ENCODE measurements around the gene DNAH17.

The DNAH17 gene

GRCh38 chr17:78599419-78599818 lies 22.2 kb upstream of the DNAH17 start:
- H2AFZ ChIP-seq (ENCODE audit: low read depth, low read length) = no peak overlapping the region
- H3K4me1 ChIP-seq (ENCODE audit: insufficient read depth, low read length) = no peaks in the 10 kb centered on the region
- H3K9me3 ChIP-seq (ENCODE audit: low read length) = no peaks in the 10 kb centered on the region
- H3K4me3 ChIP-seq (ENCODE audit: low read length) = no peak overlapping the region
- peaks cover 4% of the 10 kb centered on the region for H3K27me3 ChIP-seq (ENCODE audit: insufficient read depth, low read length)
- H3K36me3 ChIP-seq (ENCODE audit: insufficient read depth, low read length) = no peaks in the 10 kb centered on the region

- no peaks in the 10 kb centered on the region for H3K4me1 ChIP-seq (ENCODE audit: insufficient read depth, low read length)
- no peak overlapping the region for H3K4me3 ChIP-seq (ENCODE audit: low read length)
- no peaks in the 10 kb centered on the region for H3K36me3 ChIP-seq (ENCODE audit: insufficient read depth, low read length)
- H2AFZ ChIP-seq (ENCODE audit: low read depth, low read length) = no peak overlapping the region
- H3K27me3 ChIP-seq (ENCODE audit: insufficient read depth, low read length) = peaks cover 4% of the 10 kb centered on the region
- no peaks in the 10 kb centered on the region for H3K9me3 ChIP-seq (ENCODE audit: low read length)
Observed at GRCh38 chr17:78598013-78598471, 20.8 kb upstream of the DNAH17 start.

- H3K36me3 ChIP-seq (ENCODE audit: insufficient read depth, low read length) = no peaks in the 10 kb centered on the region
- H2AFZ ChIP-seq (ENCODE audit: low read depth, low read length) = no peak overlapping the region
- peaks cover 4% of the 10 kb centered on the region for H3K27me3 ChIP-seq (ENCODE audit: insufficient read depth, low read length)
- H3K4me3 ChIP-seq (ENCODE audit: low read length) = no peak overlapping the region
- peaks cover 3% of the 10 kb centered on the region for H3K4me1 ChIP-seq (ENCODE audit: insufficient read depth, low read length)
- no peaks in the 10 kb centered on the region for H3K9me3 ChIP-seq (ENCODE audit: low read length)
Observed at GRCh38 chr17:78596871-78597764, 19.9 kb upstream of the DNAH17 start.

DNA sequence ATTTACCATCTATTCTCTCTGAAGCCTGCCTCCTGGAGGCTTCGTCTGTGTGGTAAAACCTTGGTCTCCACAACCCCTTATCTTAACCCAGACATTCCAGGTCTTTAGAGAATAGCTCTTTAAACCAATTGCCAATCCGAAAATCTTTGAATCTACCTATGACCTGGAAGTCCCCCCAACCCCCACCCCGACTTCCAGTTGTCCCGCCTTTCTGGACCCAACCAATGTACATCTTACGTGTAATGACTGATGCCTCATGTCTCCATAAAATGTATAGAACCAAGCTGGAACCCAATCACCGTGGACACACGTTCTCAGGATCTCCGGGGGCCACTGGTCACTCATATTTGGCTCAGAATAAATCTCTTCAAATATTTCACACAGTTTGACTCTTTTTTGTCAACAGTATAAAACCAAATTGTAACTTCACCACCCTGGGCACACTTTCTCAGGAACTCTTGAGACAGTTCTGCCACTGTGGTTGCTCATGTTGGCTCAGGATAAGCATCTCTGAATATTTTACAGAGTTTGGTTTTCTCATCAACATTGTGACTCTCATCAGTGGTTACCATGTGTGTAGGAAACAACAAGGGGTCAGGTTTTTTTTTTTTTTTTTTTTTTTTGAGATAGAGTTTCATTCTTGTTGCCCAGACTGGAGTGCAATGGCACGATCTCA lies 18.1 kb upstream of the DNAH17 start:
- H3K4me3 ChIP-seq (ENCODE audit: low read length) = no peak overlapping the region
- no peak overlapping the region for H2AFZ ChIP-seq (ENCODE audit: low read depth, low read length)
- H3K27me3 ChIP-seq (ENCODE audit: insufficient read depth, low read length) = peaks cover 7% of the 10 kb centered on the region
- H3K4me1 ChIP-seq (ENCODE audit: insufficient read depth, low read length) = peaks cover 6% of the 10 kb centered on the region
- no peaks in the 10 kb centered on the region for H3K36me3 ChIP-seq (ENCODE audit: insufficient read depth, low read length)
- H3K9me3 ChIP-seq (ENCODE audit: low read length) = no peaks in the 10 kb centered on the region

DNA sequence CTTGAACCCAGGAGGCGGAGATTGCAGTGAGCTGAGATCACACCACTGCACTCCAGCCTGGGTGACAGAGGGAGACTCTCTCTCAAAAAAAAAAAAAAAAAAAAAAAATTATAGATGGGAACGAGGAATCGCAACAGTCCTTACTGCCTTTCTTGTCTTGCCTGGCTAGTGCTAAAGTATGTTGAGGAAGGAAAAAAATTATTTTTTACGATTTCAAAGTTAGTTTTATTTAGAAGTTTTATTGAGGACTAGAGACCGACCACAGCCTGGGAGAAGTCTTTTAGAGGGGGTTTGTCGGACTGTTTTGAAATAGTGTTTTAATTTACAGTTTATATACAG lies 15.8 kb upstream of the DNAH17 start:
- H3K9me3 ChIP-seq (ENCODE audit: low read length) = no peaks in the 10 kb centered on the region
- H3K36me3 ChIP-seq (ENCODE audit: insufficient read depth, low read length) = no peaks in the 10 kb centered on the region
- peaks cover 24% of the 10 kb centered on the region for H3K27me3 ChIP-seq (ENCODE audit: insufficient read depth, low read length)
- no peak overlapping the region for H2AFZ ChIP-seq (ENCODE audit: low read depth, low read length)
- H3K4me3 ChIP-seq (ENCODE audit: low read length) = no peak overlapping the region
- peaks cover 6% of the 10 kb centered on the region for H3K4me1 ChIP-seq (ENCODE audit: insufficient read depth, low read length)

- Histone ChIP-seq H3K9me3 (ENCODE audit: low read length) (no peaks in the 10 kb centered on the region), H3K36me3 (ENCODE audit: insufficient read depth, low read length) (no peaks in the 10 kb centered on the region), H3K4me3 (ENCODE audit: low read length) (no peak overlapping the region), H2AFZ (ENCODE audit: low read depth, low read length) (no peak overlapping the region), H3K27me3 (ENCODE audit: insufficient read depth, low read length) (peaks cover 35% of the 10 kb centered on the region), H3K4me1 (ENCODE audit: insufficient read depth, low read length) (peaks cover 6% of the 10 kb centered on the region)
Observed at GRCh38 chr17:78591263-78591671, 14.1 kb upstream of the DNAH17 start.

DNA sequence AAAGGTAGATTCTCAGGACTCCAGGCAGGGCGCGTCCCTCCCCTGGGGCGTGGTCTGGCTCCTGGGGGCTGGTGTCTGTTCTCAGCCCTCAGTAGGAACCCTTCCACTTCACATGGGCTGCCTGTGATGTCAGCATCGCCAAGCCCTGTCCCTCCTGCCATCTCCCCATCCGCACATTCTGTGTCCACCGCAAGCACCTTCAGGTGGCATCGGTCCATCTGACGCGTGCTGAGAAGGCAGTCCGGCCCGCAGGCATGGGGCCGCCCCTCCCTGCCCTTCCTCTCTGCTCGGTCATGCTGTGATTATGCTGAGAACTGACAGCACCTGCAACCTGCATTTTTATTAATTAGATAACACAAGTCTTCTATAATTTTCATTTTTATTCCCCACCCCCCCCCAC lies 12.7 kb upstream of the DNAH17 start:
- Histone ChIP-seq H3K27me3 (ENCODE audit: insufficient read depth, low read length) (peaks cover 39% of the 10 kb centered on the region), H3K9me3 (ENCODE audit: low read length) (no peaks in the 10 kb centered on the region), H3K36me3 (ENCODE audit: insufficient read depth, low read length) (no peaks in the 10 kb centered on the region), H3K4me1 (ENCODE audit: insufficient read depth, low read length) (peaks cover 6% of the 10 kb centered on the region), H3K4me3 (ENCODE audit: low read length) (no peak overlapping the region), H2AFZ (ENCODE audit: low read depth, low read length) (no peak overlapping the region)

DNA sequence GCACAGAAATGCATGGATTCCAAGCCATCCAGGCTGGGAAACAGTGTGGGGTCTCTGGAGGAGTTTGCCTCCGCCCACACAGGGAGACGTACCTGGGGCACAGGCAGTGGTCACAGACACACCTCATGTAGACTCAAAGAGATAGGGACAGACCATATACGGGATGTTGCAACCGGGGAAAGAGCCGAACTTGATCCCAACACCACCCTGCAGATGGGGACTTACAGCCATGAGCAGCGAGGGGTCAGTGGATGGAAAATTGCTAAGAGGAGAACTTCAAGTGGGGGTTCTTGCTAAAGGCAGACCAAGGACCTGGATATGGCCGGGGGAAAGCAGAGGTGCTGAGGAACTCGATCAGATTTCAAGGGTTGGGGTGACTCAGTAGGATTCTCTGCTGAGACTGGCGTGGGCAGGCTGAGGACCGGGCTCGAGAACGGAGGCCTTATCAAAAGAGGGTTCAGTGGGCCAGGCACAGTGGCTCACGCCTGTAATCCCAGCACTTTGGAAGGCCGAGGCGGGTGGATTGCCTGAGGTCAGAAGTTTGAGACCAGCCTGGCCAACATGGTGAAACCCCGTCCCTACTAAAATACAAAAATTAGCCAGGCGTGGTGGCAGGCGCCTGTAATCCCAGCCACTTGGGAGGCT lies 12.0 kb upstream of the DNAH17 start:
- H3K36me3 ChIP-seq (ENCODE audit: insufficient read depth, low read length) = no peaks in the 10 kb centered on the region
- H2AFZ ChIP-seq (ENCODE audit: low read depth, low read length) = no peak overlapping the region
- H3K4me3 ChIP-seq (ENCODE audit: low read length) = no peak overlapping the region
- H3K9me3 ChIP-seq (ENCODE audit: low read length) = no peaks in the 10 kb centered on the region
- H3K4me1 ChIP-seq (ENCODE audit: insufficient read depth, low read length) = peaks cover 6% of the 10 kb centered on the region
- H3K27me3 ChIP-seq (ENCODE audit: insufficient read depth, low read length) = peaks cover 38% of the 10 kb centered on the region

- no peaks in the 10 kb centered on the region for H3K36me3 ChIP-seq (ENCODE audit: insufficient read depth, low read length)
- no peaks in the 10 kb centered on the region for H3K9me3 ChIP-seq (ENCODE audit: low read length)
- H2AFZ ChIP-seq (ENCODE audit: low read depth, low read length) = no peak overlapping the region
- H3K27me3 ChIP-seq (ENCODE audit: insufficient read depth, low read length) = peaks cover 38% of the 10 kb centered on the region
- H3K4me3 ChIP-seq (ENCODE audit: low read length) = no peak overlapping the region
- peaks cover 6% of the 10 kb centered on the region for H3K4me1 ChIP-seq (ENCODE audit: insufficient read depth, low read length)
Observed at GRCh38 chr17:78588258-78589030, 11.2 kb upstream of the DNAH17 start.

DNA sequence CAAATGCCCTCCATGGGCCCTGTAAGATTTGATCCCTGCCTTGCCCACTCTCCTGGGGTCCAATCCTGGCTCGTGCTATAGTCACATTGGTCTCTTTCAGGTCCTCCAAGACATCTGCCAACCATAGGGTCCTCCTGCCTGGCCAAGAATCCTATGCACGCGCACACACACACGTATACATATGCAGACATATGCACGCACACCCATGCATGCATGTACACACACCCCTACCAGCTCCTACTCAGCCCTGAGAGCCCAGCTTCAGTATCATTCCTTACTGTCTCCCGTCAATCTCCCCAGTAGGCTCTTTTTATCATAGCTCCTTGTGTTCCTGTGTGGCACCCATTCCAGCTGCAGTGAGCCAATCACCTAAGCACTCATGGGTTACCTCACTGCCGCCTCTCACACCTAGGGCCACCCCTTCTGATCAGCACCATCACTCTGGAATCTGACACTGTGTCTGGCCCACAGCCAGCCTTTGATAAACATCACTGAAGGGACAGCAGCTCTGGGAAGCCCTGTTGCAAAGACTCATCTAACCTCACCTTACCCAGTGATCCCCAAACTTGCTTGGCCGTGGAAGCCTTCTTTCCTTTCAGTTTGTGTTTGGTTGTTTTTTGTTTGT lies 7.9 kb upstream of the DNAH17 start:
- Histone ChIP-seq H3K36me3 (ENCODE audit: insufficient read depth, low read length) (no peaks in the 10 kb centered on the region), H3K9me3 (ENCODE audit: low read length) (no peaks in the 10 kb centered on the region), H3K4me3 (ENCODE audit: low read length) (no peak overlapping the region), H3K27me3 (ENCODE audit: insufficient read depth, low read length) (peaks cover 35% of the 10 kb centered on the region), H3K4me1 (ENCODE audit: insufficient read depth, low read length) (no peaks in the 10 kb centered on the region), H2AFZ (ENCODE audit: low read depth, low read length) (no peak overlapping the region)

- H3K27me3 ChIP-seq (ENCODE audit: insufficient read depth, low read length) = peaks cover 18% of the 10 kb centered on the region
- no peaks in the 10 kb centered on the region for H3K9me3 ChIP-seq (ENCODE audit: low read length)
- H3K36me3 ChIP-seq (ENCODE audit: insufficient read depth, low read length) = no peaks in the 10 kb centered on the region
- H2AFZ ChIP-seq (ENCODE audit: low read depth, low read length) = no peak overlapping the region
- H3K4me1 ChIP-seq (ENCODE audit: insufficient read depth, low read length) = no peaks in the 10 kb centered on the region
- H3K4me3 ChIP-seq (ENCODE audit: low read length) = no peak overlapping the region
Observed at GRCh38 chr17:78583091-78583490, 5.9 kb upstream of the DNAH17 start.

GRCh38 chr17:78581304-78581703 lies 4.1 kb upstream of the DNAH17 start:
- no peaks in the 10 kb centered on the region for H3K9me3 ChIP-seq (ENCODE audit: low read length)
- no peak overlapping the region for H2AFZ ChIP-seq (ENCODE audit: low read depth, low read length)
- H3K4me1 ChIP-seq (ENCODE audit: insufficient read depth, low read length) = no peaks in the 10 kb centered on the region
- H3K4me3 ChIP-seq (ENCODE audit: low read length) = no peak overlapping the region
- peaks cover 5% of the 10 kb centered on the region for H3K27me3 ChIP-seq (ENCODE audit: insufficient read depth, low read length)
- no peaks in the 10 kb centered on the region for H3K36me3 ChIP-seq (ENCODE audit: insufficient read depth, low read length)
